Ascending aorta (tissue), 2 donors: ENCODE measurements around the gene YBEY. TPM values are rescaled to one million over a fixed set of nuclear protein-coding genes. Genes with fewer than 3 reads are reported as not detected.

Experiments
- DNase-seq, 2 donors: peaks; one replicate each; pipeline ENCODE4 v3.0.0-alpha.2; 2019; ENCODE audit warnings: low spot score in 2 of 2
- H3K27ac ChIP-seq, 2 donors: fragments of 200-600 bp; sonication (generic); one replicate each; pipeline ENCODE4 v1.5.1; 2016 to 2017; ENCODE audit warnings: mild to moderate bottlenecking in 1 of 2
- H3K27me3 ChIP-seq: fragments of 200-600 bp; sonication (generic); one replicate; pipeline ENCODE4 v1.5.1; 2017
- H3K36me3 ChIP-seq, 2 donors: fragments of 200-600 bp; sonication (generic); one replicate each; pipeline ENCODE4 v1.5.1; 2016
- H3K4me1 ChIP-seq, 2 donors: fragments of 200-600 bp; sonication (generic); one replicate each; pipeline ENCODE4 v1.5.1; 2016 to 2017; ENCODE audit warnings: mild to moderate bottlenecking in 1 of 2
- H3K4me3 ChIP-seq, 2 donors: fragments of 200-600 bp; sonication (generic); one replicate each; pipeline ENCODE4 v1.5.1; 2016 to 2017; ENCODE audit warnings: mild to moderate bottlenecking in 1 of 2
- H3K9me3 ChIP-seq, 2 donors: fragments of 200-600 bp; sonication (generic); one replicate each; pipeline ENCODE4 v1.5.1; 2016
- intact Hi-C: fragments of 100-400 bp; cut with DNase I; formaldehyde crosslinking; loops from one replicate; pipeline ENCODE4 v1.15.1; 2023
- total RNA-seq: library from RNA; depleted of rRNA; stranded (reverse); fragments of >200 nt; gene quantifications from one replicate; pipeline ENCODE4 v1.1.0, GENCODE V29; 2016
- TF ChIP-seq, protein P1 (sequence below), 3 experiments: fragments of 200-600 bp in 2 of 3; fragments of 450-650 bp in 1 of 3; sonication (generic) in 2 of 3; IDR thresholded peaks; one replicate each; pipeline ENCODE4 v1.5.1; 2016 to 2019; ENCODE audit warnings: antibody characterized with exemption in 3 of 3, mild to moderate bottlenecking in 1 of 3, moderate library complexity in 1 of 3

YBEY gene
- total RNA-seq, 1 donor from 2014 or later, result 0.53 TPM

DNA sequence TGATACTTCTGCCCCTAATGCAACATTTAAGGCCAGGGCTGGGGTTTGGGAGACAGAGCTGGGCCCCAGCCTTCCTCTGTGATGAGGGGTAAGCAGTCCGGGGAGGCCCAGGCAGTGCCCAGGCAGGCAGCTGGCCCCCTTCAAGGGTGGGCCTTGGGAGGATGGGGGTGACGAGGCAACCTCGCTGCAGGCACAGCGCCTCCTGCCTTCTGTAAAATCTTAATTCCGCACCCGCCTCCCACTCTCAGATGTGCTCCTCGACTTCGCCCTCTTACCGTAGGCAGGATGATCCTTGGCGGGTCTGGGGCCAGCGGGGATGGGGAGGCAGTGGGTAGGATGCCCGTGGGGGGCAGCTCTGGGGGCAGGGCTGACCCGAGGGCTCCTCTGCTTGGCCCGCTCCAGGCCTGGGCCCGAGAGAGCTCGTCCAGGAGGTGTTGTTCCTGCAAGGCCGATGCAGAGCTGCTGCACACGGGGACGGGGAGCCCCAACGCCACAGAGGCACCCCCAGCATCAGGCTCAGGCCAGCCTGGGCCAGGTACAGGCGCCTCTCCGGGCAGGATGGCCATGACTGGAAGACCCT lies 28.4 kb downstream of the YBEY start:
- no peak overlapping the region for H3K4me3 ChIP-seq
- no peaks in the 10 kb centered on the region for H3K27me3 ChIP-seq
- DNase-seq, result no peak
- TF ChIP-seq, protein P1, sequence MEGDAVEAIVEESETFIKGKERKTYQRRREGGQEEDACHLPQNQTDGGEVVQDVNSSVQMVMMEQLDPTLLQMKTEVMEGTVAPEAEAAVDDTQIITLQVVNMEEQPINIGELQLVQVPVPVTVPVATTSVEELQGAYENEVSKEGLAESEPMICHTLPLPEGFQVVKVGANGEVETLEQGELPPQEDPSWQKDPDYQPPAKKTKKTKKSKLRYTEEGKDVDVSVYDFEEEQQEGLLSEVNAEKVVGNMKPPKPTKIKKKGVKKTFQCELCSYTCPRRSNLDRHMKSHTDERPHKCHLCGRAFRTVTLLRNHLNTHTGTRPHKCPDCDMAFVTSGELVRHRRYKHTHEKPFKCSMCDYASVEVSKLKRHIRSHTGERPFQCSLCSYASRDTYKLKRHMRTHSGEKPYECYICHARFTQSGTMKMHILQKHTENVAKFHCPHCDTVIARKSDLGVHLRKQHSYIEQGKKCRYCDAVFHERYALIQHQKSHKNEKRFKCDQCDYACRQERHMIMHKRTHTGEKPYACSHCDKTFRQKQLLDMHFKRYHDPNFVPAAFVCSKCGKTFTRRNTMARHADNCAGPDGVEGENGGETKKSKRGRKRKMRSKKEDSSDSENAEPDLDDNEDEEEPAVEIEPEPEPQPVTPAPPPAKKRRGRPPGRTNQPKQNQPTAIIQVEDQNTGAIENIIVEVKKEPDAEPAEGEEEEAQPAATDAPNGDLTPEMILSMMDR (IDR thresholded peaks at IDR 0.05), result no peak
- no peaks in the 10 kb centered on the region for H3K9me3 ChIP-seq
- no peak overlapping the region for H3K27ac ChIP-seq
- H3K36me3 ChIP-seq, result no peaks in the 10 kb centered on the region
- intact Hi-C loops, result no loop called here
- H3K4me1 ChIP-seq, result no peaks in the 10 kb centered on the region

DNA sequence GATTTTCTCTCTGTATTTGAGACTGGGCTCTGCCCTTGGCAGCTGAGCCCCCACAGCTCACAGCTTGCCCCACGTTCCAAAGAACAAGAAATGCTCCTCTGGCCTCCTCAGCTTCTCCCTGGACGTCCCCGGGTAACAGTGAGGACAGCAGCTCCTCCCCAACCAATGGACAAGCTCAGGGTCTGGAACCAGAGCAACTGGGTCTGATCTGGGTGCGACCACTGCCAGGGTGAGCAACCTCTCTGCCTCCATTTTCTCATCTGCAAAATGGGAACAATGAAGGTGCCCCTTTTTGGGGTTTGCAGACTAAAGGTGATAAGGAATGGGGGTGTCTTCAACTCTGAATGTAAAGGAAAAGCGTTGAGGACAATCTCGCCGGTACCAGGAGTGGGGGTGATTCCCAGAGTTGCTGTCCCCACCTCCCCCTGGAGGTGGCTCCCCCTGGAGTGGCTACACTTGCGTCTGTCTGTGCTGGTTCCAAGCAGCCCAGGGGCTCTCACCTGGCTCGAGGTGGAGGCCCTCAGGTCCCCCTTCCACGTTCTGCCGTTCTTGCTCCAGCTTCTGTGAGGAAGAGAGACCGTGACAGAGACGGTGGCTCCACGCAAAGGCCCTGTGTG lies 30.7 kb downstream of the YBEY start:
- intact Hi-C loops, result no loop called here
- no peaks in the 10 kb centered on the region for H3K9me3 ChIP-seq
- H3K27ac ChIP-seq, result no peak overlapping the region
- no peak for DNase-seq
- no peak overlapping the region for H3K4me3 ChIP-seq
- no peaks in the 10 kb centered on the region for H3K27me3 ChIP-seq
- H3K36me3 ChIP-seq, result no peaks in the 10 kb centered on the region
- H3K4me1 ChIP-seq, result no peaks in the 10 kb centered on the region
- TF ChIP-seq, protein P1 (IDR thresholded peaks at IDR 0.05), result no peak

DNA sequence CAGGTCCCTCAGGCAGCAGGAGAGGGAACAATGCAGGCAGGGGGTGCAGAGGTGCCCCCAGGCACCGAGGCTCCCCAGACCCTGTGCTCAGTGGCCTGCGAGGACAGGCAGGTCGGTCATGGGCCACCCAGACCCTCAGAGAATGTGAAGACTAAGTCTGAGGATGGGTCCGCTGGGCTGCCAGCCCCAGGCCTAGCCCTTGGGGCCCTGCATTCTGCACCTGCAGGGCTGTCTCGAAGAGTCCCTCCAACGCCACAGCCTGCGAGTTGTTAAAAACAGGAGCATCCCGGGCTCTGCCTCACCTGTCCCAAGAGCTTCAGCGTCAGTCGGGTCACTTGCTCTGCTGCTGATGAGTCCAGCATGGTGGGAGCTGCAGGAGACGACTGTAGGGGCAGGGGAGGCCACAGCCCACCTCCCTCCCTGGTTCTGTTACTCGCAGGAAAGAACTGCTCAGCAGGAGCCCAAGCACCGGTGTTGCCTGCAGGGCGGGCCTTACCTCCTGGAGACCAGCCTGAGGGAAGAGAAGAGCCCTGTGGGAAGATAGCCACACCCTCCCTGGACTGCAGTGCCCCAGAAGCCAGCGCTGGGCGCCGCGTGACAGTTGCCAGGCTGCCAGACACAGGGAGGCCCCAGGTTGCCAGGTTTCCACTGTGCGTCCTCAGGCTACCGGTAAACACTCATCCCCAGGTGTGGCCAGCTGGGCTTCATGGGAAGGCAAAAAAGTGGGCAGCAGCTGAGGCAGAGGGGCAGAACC lies 31.7 kb downstream of the YBEY start:
- peaks cover 9% of the 10 kb centered on the region in 2 donors for H3K4me1 ChIP-seq
- H3K27ac ChIP-seq, result no peak overlapping the region
- H3K27me3 ChIP-seq, result no peaks in the 10 kb centered on the region
- TF ChIP-seq, protein P1 (IDR thresholded peaks at IDR 0.05), result no peak
- no peak for DNase-seq
- H3K36me3 ChIP-seq, result no peaks in the 10 kb centered on the region
- H3K9me3 ChIP-seq, result no peaks in the 10 kb centered on the region
- no peak overlapping the region for H3K4me3 ChIP-seq
- intact Hi-C loops, result no loop called here

DNA sequence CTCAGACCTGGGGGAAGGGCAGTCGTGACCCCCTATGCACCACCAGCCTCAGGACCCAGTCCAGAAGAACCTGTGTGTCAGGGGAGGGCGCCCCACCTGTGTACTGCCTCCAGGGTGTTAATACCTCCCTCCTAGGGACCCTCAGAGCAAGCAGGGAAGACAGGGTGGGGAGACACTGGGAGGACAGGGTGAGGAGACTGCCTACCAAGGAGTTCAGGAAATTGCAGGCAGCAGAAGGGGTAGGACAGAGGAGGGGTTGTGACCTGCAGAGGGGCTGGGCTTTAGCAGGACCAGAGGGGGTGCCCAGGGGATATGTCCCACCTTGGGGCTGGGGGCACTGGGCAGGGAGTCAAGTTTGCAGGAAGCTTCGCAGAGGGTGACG lies 32.3 kb downstream of the YBEY start:
- no peak overlapping the region for H3K27ac ChIP-seq
- no peaks in the 10 kb centered on the region for H3K27me3 ChIP-seq
- TF ChIP-seq, protein P1 (IDR thresholded peaks at IDR 0.05), result no peak
- no peak for DNase-seq
- no peaks in the 10 kb centered on the region for H3K36me3 ChIP-seq
- H3K9me3 ChIP-seq, result no peaks in the 10 kb centered on the region
- intact Hi-C loops, result no loop called here
- peaks cover 11 to 13% of the 10 kb centered on the region in 2 donors for H3K4me1 ChIP-seq
- no peak overlapping the region for H3K4me3 ChIP-seq

DNA sequence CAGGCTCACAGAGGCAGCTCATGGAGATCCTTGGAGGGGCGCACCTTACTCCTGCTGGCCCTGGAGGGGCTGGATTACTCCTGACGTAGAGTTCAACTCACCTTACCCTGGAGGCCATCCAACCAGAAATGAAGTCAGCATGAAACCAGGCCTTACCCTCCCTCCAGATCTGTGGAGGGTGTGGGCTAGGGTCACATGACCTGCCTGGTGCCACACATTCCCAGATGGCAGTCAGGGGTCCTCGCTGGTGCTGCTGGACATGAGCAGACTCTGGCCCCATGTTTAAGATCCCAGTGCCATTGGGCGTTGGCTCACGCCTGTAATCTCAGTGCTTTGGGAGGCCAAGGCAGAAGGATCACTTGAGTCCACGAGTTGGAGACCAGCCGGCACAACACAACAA lies 33.0 kb downstream of the YBEY start:
- DNase-seq, result no peak
- Histone ChIP-seq H3K27me3 (no peaks in the 10 kb centered on the region), H3K4me3 (no peak overlapping the region), H3K36me3 (no peaks in the 10 kb centered on the region), H3K9me3 (no peaks in the 10 kb centered on the region), H3K4me1 (peaks cover 11 to 14% of the 10 kb centered on the region in 2 donors), H3K27ac (no peak overlapping the region)
- intact Hi-C loops, result no loop called here
- TF ChIP-seq, protein P1 (IDR thresholded peaks at IDR 0.05), result no peak
